GM18868 (cell line): Measurements from ENCODE around the gene TACR2.
"Not testable (repeated sequence)": the region's sequence is repeated elsewhere in the genome, so short reads cannot be mapped to it uniquely, and the experiment has no call there.

ENCODE experiments used
- ATAC-seq: cut with Tn5 transposase; IDR thresholded peaks from one replicate; pipeline ENCODE4 v1.9.1; 2021; ENCODE audit warnings: mild to moderate bottlenecking, moderate library complexity; ENCODE audit not compliant: unreplicated experiment

Gene TACR2

GRCh38 chr10:69451209-69451783 is 34.6 kb upstream of the TACR2 start, which contains the start of gene TSPAN15:
TSS of gene TSPAN15 (plus strand) at chr10:69451465. CDS start at chr10:69451595, 130 bp downstream.
- ATAC-seq, result peak; percentile 88

- ATAC-seq, result not testable (repeated sequence)
These were observed 33.7 kb upstream of the TACR2 start for GRCh38 chr10:69450395-69450794.

- ATAC-seq, result no peak
These were observed 33.1 kb upstream of the TACR2 start for GRCh38 chr10:69449841-69450240.

- ATAC-seq, result no peak
These were observed 30.0 kb upstream of the TACR2 start for GRCh38 chr10:69446650-69447151.

- no peak for ATAC-seq
These were observed 29.5 kb upstream of the TACR2 start for GRCh38 chr10:69446229-69446628.

- no peak for ATAC-seq
These were observed 28.3 kb upstream of the TACR2 start for GRCh38 chr10:69445041-69445440.

GRCh38 chr10:69443354-69443753 is 26.6 kb upstream of the TACR2 start:
- no peak for ATAC-seq

GRCh38 chr10:69439813-69440506 is 23.2 kb upstream of the TACR2 start:
- ATAC-seq, result no peak

GRCh38 chr10:69439350-69439739 is 22.6 kb upstream of the TACR2 start:
- ATAC-seq, result no peak

GRCh38 chr10:69438536-69439349 is 22.0 kb upstream of the TACR2 start:
- no peak for ATAC-seq

- no peak for ATAC-seq
These were observed 20.9 kb upstream of the TACR2 start for GRCh38 chr10:69437321-69438259.

- ATAC-seq, result no peak
These were observed 19.3 kb upstream of the TACR2 start for GRCh38 chr10:69435966-69436520.

- ATAC-seq, result no peak
These were observed 18.2 kb upstream of the TACR2 start for GRCh38 chr10:69434926-69435325.

- no peak for ATAC-seq
These were observed 17.5 kb upstream of the TACR2 start for GRCh38 chr10:69434169-69434568.

GRCh38 chr10:69428165-69428564 is 11.4 kb upstream of the TACR2 start:
- ATAC-seq, result no peak

GRCh38 chr10:69426376-69426727 is 9.6 kb upstream of the TACR2 start:
- no peak for ATAC-seq

- no peak for ATAC-seq
These were observed 9.0 kb upstream of the TACR2 start for GRCh38 chr10:69425511-69426298.

GRCh38 chr10:69425041-69425440 is 8.3 kb upstream of the TACR2 start:
- ATAC-seq, result no peak

GRCh38 chr10:69422676-69423075 is 6.0 kb upstream of the TACR2 start:
- no peak for ATAC-seq
